GM18508 (cell line): ENCODE measurements around the gene COMT.

ENCODE experiments used
- ATAC-seq: cut with Tn5 transposase; IDR thresholded peaks from one replicate; pipeline ENCODE4 v1.9.1; 2021; ENCODE audit warnings: moderate number of reproducible peaks; ENCODE audit not compliant: insufficient read depth, unreplicated experiment

COMT gene

GRCh38 chr22:19966908-19967750, 25.6 kb downstream of the COMT start:
- ATAC-seq: no peak

DNA sequence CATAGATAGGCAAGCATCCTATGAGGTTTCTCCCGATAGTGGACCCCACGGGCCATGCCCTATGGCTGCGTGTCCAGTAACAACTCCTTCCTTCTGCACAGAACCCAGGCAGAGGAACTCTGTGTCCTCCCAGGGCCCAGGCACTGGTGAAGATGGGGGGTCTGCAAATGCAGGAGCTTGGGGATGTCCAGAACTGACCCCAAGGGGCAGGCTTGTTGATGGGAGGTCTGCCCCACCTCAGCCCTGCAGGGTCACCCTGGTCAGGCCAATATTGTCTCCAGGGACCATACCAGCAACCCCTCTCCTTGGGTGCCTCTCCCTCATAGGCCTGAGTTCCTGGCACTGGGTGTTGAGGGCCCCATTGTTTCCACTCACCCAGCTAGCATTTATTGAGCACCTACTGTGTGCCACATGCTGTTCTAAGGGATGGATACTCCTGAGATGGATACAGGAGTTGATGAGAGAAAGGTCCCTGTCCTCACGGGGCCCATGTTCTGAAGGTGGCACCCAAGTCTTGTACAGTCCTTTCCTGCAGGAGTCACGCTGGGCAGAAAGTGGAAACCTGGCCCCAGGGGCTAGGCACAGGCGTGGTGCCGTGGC, 26.4 kb downstream of the COMT start:
- ATAC-seq: no peak

GRCh38 chr22:19968450-19968891, 26.9 kb downstream of the COMT start:
- ATAC-seq: no peak

DNA sequence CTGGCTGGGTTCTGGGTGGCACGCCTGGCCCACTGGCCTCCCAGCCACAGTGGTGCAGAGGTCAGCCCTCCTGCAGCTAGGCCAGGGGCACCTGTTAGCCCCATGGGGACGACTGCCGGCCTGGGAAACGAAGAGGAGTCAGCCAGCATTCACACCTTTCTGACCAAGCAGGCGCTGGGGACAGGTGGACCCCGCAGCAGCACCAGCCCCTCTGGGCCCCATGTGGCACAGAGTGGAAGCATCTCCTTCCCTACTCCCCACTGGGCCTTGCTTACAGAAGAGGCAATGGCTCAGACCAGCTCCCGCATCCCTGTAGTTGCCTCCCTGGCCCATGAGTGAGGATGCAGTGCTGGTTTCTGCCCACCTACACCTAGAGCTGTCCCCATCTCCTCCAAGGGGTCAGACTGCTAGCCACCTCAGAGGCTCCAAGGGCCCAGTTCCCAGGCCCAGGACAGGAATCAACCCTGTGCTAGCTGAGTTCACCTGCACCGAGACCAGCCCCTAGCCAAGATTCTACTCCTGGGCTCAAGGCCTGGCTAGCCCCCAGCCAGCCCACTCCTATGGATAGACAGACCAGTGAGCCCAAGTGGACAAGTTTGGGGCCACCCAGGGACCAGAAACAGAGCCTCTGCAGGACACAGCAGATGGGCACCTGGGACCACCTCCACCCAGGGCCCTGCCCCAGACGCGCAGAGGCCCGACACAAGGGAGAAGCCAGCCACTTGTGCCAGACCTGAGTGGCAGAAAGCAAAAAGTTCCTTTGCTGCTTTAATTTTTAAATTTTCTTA, 27.8 kb downstream of the COMT start:
- ATAC-seq: no peak

GRCh38 chr22:19970031-19970478, 28.5 kb downstream of the COMT start:
- ATAC-seq: no peak

GRCh38 chr22:19970479-19971275, 29.1 kb downstream of the COMT start:
- ATAC-seq: no peak

- no peak for ATAC-seq
Observed at GRCh38 chr22:19971276-19972124, 29.9 kb downstream of the COMT start.

- ATAC-seq: no peak
Observed at GRCh38 chr22:19972251-19972650, 30.7 kb downstream of the COMT start.

- no peak for ATAC-seq
Observed at GRCh38 chr22:19972652-19973550, 31.3 kb downstream of the COMT start.

DNA sequence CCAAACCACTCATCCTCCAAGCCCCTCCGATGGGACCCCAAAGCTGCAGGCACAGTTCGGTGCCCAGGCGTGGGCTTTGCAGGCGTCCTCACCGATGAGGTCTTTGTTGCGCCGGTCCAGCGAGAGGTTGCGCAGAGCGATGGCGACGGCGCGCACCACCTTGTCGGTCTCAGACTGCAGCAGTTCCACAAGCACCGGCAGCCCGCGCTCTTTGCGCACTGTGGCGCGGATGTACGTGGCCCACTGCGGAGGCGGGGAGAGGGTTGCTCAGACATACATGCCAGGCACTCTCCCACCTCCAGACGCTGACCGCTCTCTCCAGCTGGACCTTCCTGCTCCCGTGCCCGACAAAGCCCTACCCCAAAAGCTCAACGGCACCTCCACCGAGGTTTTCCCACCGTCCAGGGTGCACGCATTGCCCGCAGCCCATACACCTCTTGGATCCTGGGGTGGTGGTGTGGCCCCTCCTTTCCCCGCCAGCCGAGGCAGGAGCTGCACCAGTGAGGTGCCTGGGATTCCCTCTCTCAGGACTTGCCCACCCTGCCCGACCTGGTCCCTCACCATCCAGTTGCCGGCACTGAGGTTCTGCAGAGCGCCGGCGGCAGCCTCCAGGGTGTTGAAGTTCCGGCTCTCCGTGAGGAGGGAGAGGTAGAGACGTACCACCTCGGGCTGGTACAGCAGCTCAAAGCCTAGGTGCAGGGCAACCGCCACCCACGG, 32.1 kb downstream of the COMT start:
- ATAC-seq: no peak

DNA sequence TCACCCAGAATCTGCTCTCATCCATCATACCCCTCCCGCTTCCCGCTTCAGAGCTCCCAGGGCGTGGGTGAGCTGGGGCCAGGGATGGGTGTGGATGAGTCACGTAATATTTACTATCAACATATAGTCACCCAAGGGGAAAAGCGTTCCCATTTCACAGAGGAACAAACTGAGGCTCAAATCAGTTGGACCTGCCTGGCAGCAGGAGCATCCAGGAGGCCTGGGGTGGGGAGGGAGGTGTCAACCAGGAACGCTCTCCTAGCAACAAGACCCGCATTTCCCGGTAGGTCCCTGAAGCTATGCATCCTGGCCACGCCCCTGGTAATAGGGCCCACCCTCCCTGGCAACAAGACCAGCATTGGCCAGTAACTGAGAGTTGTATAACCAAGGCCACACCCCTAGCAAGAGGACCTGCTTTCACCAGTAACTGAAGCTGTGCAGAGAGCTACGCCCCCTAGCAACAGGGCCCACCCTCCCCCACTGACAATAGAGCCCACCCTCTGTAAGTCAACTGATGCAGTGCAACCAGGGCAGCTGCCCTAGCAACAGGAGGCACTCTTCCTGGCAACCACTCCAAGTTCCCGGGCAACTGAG, 32.8 kb downstream of the COMT start:
- no peak for ATAC-seq

DNA sequence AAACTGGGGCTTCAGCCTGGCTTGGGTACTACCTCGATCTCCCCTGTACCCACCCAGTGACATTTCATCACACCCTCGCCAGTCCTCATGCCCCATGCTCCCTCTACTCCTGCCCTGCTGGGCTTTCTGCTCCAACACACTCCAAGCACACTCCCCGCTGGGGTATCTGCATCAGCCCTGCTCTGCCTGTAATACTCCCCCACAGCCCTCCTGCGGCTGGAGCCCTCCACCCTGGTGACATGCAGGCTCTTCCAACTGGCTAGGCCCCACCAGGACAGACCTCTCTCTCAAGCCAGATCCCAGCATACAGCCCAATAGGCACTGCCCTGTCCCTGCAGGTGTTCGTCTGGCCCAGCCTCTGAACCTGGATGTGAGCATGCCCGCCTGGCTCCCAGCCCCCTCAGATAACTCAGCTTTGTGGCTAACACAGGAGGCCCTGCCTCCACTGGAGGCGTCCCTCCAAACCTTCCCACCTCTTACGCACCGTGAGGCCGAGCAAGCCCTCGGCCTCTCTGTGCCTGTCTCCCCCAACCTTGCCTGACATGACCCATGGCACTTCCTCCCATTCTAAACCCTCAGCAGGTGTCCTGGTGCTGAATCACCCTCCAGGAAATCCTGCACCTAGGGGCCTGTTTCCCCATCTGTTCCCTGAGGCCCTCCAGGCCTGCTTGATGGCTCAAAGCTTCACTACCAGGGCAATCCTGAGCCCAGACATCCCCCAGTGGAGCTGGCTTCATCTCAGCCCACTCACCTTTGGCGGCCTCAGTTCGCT, 33.5 kb downstream of the COMT start:
- ATAC-seq: no peak

DNA sequence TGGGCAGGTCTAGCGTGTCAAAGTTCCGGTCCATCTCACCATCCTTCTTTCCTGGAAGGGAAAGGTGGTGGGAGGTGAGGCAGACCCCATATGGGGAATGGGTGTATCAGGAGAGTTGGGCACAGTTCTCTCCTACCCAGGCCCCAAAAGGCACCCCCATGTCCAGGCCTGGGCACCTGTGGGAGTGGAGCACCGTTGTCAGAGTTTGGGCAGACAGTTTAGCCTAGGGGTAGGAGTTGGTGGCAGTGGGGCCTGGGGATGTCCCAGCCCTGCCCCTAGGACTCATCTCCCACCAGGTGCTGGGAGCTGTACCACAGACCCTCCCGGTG, 34.1 kb downstream of the COMT start:
- ATAC-seq: no peak

- ATAC-seq: no peak
Observed at GRCh38 chr22:19976671-19977070, 35.1 kb downstream of the COMT start.

- no peak for ATAC-seq
Observed at GRCh38 chr22:19977296-19978243, 36.0 kb downstream of the COMT start.

DNA sequence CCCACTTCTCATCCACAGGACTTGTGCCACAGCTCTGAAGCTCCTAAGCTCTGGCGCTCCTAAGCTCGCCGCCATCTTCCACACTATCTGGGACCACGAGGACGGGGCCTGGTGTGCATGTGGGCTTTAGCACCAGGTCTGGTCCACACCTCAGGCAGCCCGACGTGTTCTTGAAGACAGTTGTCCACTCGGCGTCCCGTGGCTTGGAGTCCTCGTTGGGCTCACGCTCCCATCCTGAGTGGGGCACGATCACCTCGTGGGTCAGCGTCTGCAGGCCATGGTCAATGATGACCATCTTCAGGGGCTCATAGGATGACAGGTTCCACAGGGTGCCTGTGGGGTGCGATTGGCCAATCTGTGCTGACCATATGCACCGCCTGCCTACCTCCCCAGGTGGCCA, 37.2 kb downstream of the COMT start:
- ATAC-seq: no peak
